Esophagus squamous epithelium (tissue), 4 donors: ENCODE data around the gene TRMT2A.

Source experiments
- CTCF ChIP-seq, 6 experiments: fragments of 450-650 bp in 4 of 6; fragments of 200-600 bp in 2 of 6; sonication (generic) in 2 of 6; IDR thresholded peaks; one replicate each; pipeline ENCODE4 v1.5.1; 2016 to 2019; ENCODE audit warnings: antibody characterized with exemption in 6 of 6, mild to moderate bottlenecking in 4 of 6, moderate library complexity in 4 of 6
- POLR2A ChIP-seq, 4 donors: fragments of 450-650 bp; IDR thresholded peaks; one replicate each; pipeline ENCODE4 v1.6.1; 2017; ENCODE audit warnings: antibody characterized with exemption in 4 of 4, mild to moderate bottlenecking in 4 of 4, moderate library complexity in 3 of 4

DNA sequence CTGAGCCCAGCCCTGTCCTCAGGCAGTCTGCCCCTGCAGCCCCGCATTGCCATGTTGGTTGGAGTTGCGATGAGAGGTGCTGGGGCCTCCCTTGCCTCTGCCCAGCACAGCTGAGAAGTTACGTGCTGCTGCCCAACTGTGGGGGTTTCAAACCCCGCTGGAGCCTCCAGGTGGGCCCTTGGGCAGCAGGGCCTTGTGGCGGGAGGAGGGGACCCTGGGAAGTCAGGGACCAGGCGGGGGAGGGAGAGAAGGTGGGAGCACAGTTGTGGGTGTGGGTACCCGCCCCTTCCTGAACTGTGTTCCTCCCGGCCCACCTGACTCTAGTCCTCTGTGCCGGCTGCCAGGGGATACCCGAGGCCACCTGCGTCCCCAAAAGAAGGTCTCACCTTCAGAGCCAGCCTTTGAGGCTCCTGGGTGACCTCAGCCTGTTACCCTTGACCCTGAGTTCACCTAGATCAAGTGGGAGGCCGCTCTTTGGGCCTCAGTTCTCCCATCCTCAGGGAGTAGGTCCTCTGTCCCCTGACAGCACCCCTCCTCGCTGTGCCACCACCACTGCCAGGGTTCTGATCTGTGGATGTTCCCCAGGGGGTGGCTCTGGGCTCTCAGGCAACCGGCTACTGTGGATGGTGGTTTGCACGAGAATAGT lies 41.5 kb upstream of the TRMT2A start:
- TF ChIP-seq CTCF (IDR thresholded peaks at IDR 0.05) (no peak), POLR2A (IDR thresholded peaks at IDR 0.05) (no peak)
